Left ventricle myocardium superior (tissue), 1 donor: ENCODE measurements around the gene CR1L. TPM values are rescaled to one million over a fixed set of nuclear protein-coding genes. Genes with fewer than 3 reads are reported as not detected.
"Not testable (repeated sequence)": the region's sequence is repeated elsewhere in the genome, so short reads cannot be mapped to it uniquely, and the experiment has no call there.

Experiments used
- ATAC-seq: fragments of 200-7000 bp; cut with Tn5 transposase; one replicate; pipeline ENCODE4 v1.9.1; 2020; ENCODE audit warnings: mild to moderate bottlenecking, moderate library complexity
- DNase-seq: peaks from one replicate; pipeline ENCODE4 v3.0.0-alpha.2; 2020
- intact Hi-C: fragments of 100-400 bp; cut with micrococcal nuclease; formaldehyde crosslinking; loops from one replicate; pipeline ENCODE4 v1.11.0; 2022
- total RNA-seq: library from RNA; stranded (reverse); fragmentation: NEBNext Ultra II Directional; extraction: Animal tissue kit (Norgen Biotek cat#: 25700); gene quantifications from one replicate; pipeline ENCODE4 v1.2.1, GENCODE V29; 2021
- donor health status: DM: no; HTN: yes; CAD: no; lungs with severe emphysema.

CR1L gene
- total RNA-seq, 1 donor from 2014 or later = not detected

GRCh38 chr1:207737503-207738157 lies 92.7 kb downstream of the CR1L start:
- intact Hi-C loops, DNase-seq, ATAC-seq: not testable (repeated sequence)

GRCh38 chr1:207738158-207738659 lies 93.3 kb downstream of the CR1L start:
- ATAC-seq, DNase-seq, intact Hi-C loops: not testable (repeated sequence)

- DNase-seq (no peak), ATAC-seq (no peak)
- intact Hi-C loops = no loop called here
Measured at GRCh38 chr1:207740207-207740606, 95.3 kb downstream of the CR1L start.

- DNase-seq = no peak
- intact Hi-C loops = no loop called here
- ATAC-seq = no peak
Measured at GRCh38 chr1:207742850-207743555, 98.1 kb downstream of the CR1L start.

- DNase-seq (no peak), ATAC-seq (no peak)
- intact Hi-C loops = no loop called here
Measured at GRCh38 chr1:207744000-207744534, 99.1 kb downstream of the CR1L start.

- ATAC-seq = no peak
- intact Hi-C loops = no loop called here
- no peak for DNase-seq
Measured at GRCh38 chr1:207745285-207745684, 100.4 kb downstream of the CR1L start.

- DNase-seq (no peak), ATAC-seq (no peak)
- intact Hi-C loops = no loop called here
Measured at GRCh38 chr1:207745839-207746767, 101.2 kb downstream of the CR1L start.

- intact Hi-C loops = no loop called here
- DNase-seq (no peak), ATAC-seq (no peak)
Measured at GRCh38 chr1:207747627-207748492, 102.9 kb downstream of the CR1L start.

- ATAC-seq (no peak), DNase-seq (no peak)
- intact Hi-C loops = no loop called here
Measured at GRCh38 chr1:207748737-207749528, 104.0 kb downstream of the CR1L start.

- intact Hi-C loops = no loop called here
- DNase-seq = no peak
- no peak for ATAC-seq
Measured at GRCh38 chr1:207750631-207751305, 105.8 kb downstream of the CR1L start.

- ATAC-seq, intact Hi-C loops, DNase-seq: not testable (repeated sequence)
Measured at GRCh38 chr1:207751463-207751789, 106.5 kb downstream of the CR1L start.

GRCh38 chr1:207751790-207752455 lies 107.0 kb downstream of the CR1L start, which contains the start of gene CD46:
Gene CD46, plus strand, starts transcription at chr1:207752054. Its CDS starts 159 bp downstream, at chr1:207752213.
- intact Hi-C loops = no loop called here
- peak; percentile 99 for DNase-seq
- ATAC-seq = peak; percentile 99

- DNase-seq (peak; percentile 45), ATAC-seq (peak; percentile 47)
- intact Hi-C loops = no loop called here
Measured at GRCh38 chr1:207752456-207752998, 107.6 kb downstream of the CR1L start.

- intact Hi-C loops = no loop called here
- no peak for ATAC-seq
- no peak for DNase-seq
Measured at GRCh38 chr1:207753611-207754010, 108.7 kb downstream of the CR1L start.

GRCh38 chr1:207754011-207754410 lies 109.1 kb downstream of the CR1L start:
- no peak for ATAC-seq
- no peak for DNase-seq
- intact Hi-C loops = no loop called here

- ATAC-seq = no peak
- intact Hi-C loops = no loop called here
- DNase-seq = no peak
Measured at GRCh38 chr1:207754974-207755700, 110.2 kb downstream of the CR1L start.
